Tibial nerve (tissue), 4 donors: ENCODE data around the gene NSUN2.

Experiments used
- CTCF ChIP-seq, 5 experiments: fragments of 200-600 bp in 3 of 5; fragments of 450-650 bp in 2 of 5; sonication (generic) in 3 of 5; IDR thresholded peaks; one replicate each; pipeline ENCODE4 v1.5.1; 2016 to 2019; ENCODE audit warnings: antibody characterized with exemption in 5 of 5, mild to moderate bottlenecking in 3 of 5, moderate library complexity in 2 of 5
- EP300 ChIP-seq, 2 donors: sonication (generic); formaldehyde crosslinking; IDR thresholded peaks; one replicate each; pipeline ENCODE4 v1.6.1; 2017; ENCODE audit warnings: antibody characterized with exemption in 2 of 2, mild to moderate bottlenecking in 1 of 2

- no peak for TF ChIP-seq CTCF (IDR thresholded peaks at IDR 0.05)
- TF ChIP-seq EP300 (IDR thresholded peaks at IDR 0.05), result no peak
Measured at GRCh38 chr5:6603643-6604042, 29.2 kb downstream of the NSUN2 start.
